ENCODE measurements around the gene RBM27. TPM values are rescaled to one million over a fixed set of nuclear protein-coding genes. Genes with fewer than 3 reads are reported as not detected.

RBM27 gene
- total and polyA plus RNA-seq, 9 donors: 10.9 to 28.8 (median 23.4) TPM

- H3K4me3 ChIP-seq: peak overlapping the region; percentile 96
- no peak for TF ChIP-seq POLR2A (IDR thresholded peaks at IDR 0.05)
- TF ChIP-seq EP300 (IDR thresholded peaks at IDR 0.05): no peak
- no peak for TF ChIP-seq CTCF (IDR thresholded peaks at IDR 0.05)
- DNase-seq: no peak
- 0% methylated on average over 17 to 20 of the region's 21 CpGs for WGBS, 3 donors
- no peaks in the 10 kb centered on the region for H3K36me3 ChIP-seq
- no peaks in the 10 kb centered on the region for H3K9me3 ChIP-seq
- H3K27ac ChIP-seq: peak overlapping the region; percentile 69 to 75
- peaks cover 8% of the 10 kb centered on the region for H3K4me1 ChIP-seq (ENCODE audit: insufficient read depth)
- no peaks in the 10 kb centered on the region for H3K27me3 ChIP-seq
- intact Hi-C loops (cut with DNase I): no loop called here
These were observed 427 bp downstream of the RBM27 start for GRCh38 chr5:146203872-146204192.

GRCh38 chr5:146205499-146206202 is 2.2 kb downstream of the RBM27 start:
- intact Hi-C loops (cut with DNase I): no loop called here
- Histone ChIP-seq H3K27ac (no peak overlapping the region), H3K4me3 (no peak overlapping the region)

GRCh38 chr5:146206257-146206656 is 2.9 kb downstream of the RBM27 start:
- TF ChIP-seq EP300 (IDR thresholded peaks at IDR 0.05) (no peak), POLR2A (IDR thresholded peaks at IDR 0.05) (no peak), CTCF (IDR thresholded peaks at IDR 0.05) (no peak)
- Histone ChIP-seq H3K4me3 (no peak overlapping the region), H3K4me1 (ENCODE audit: insufficient read depth) (peaks cover 8% of the 10 kb centered on the region), H3K9me3 (no peaks in the 10 kb centered on the region), H3K27me3 (no peaks in the 10 kb centered on the region), H3K36me3 (no peaks in the 10 kb centered on the region), H3K27ac (no peak overlapping the region)
- intact Hi-C loops (cut with DNase I): no loop called here
- DNase-seq: no peak
- 36 to 37% (median 37%) methylated on average over 2 of the region's 2 CpGs for WGBS, 3 donors

More at GRCh38 chr5:146205499-146206202, 2.2 kb downstream of the RBM27 start:
- H3K27me3 ChIP-seq: no peaks in the 10 kb centered on the region
- no peak for DNase-seq
- 60 to 69% (median 68%) methylated on average over 11 of the region's 11 CpGs for WGBS, 3 donors
- H3K36me3 ChIP-seq: no peaks in the 10 kb centered on the region
- H3K9me3 ChIP-seq: no peaks in the 10 kb centered on the region
- peaks cover 8% of the 10 kb centered on the region for H3K4me1 ChIP-seq (ENCODE audit: insufficient read depth)
- TF ChIP-seq POLR2A (IDR thresholded peaks at IDR 0.05): no peak
- TF ChIP-seq EP300 (IDR thresholded peaks at IDR 0.05): no peak
- TF ChIP-seq CTCF (IDR thresholded peaks at IDR 0.05): no peak

- H3K4me3 ChIP-seq: no peak overlapping the region
- H3K36me3 ChIP-seq: no peaks in the 10 kb centered on the region
- 29 to 52% (median 45%) methylated on average over 3 of the region's 3 CpGs for WGBS, 3 donors
- H3K4me1 ChIP-seq (ENCODE audit: insufficient read depth): peaks cover 11% of the 10 kb centered on the region
- no peaks in the 10 kb centered on the region for H3K9me3 ChIP-seq
- no peak overlapping the region for H3K27ac ChIP-seq
- intact Hi-C loops (cut with DNase I): no loop called here
- DNase-seq: no peak
- H3K27me3 ChIP-seq: no peaks in the 10 kb centered on the region
- TF ChIP-seq CTCF (IDR thresholded peaks at IDR 0.05) (no peak), POLR2A (IDR thresholded peaks at IDR 0.05) (no peak), EP300 (IDR thresholded peaks at IDR 0.05) (no peak)
These were observed 5.6 kb downstream of the RBM27 start for GRCh38 chr5:146208916-146209522.
